ENCODE measurements around the gene PEX6. TPM values are rescaled to one million over a fixed set of nuclear protein-coding genes. Genes with fewer than 3 reads are reported as not detected.
A peak's percentile ranks its signal among the peaks of the same experiment; 100 is the strongest.

Gene PEX6
- polyA plus RNA-seq, 4 donors = 19.5 to 31.1 (median 24.2) TPM

- DNase-seq (ENCODE audit: low read depth in 4 of 4, low spot score in 2 of 4) = no peak
Observed at GRCh38 chr6:42937548-42938427, 41.2 kb downstream of the PEX6 start.

- no peak for DNase-seq (ENCODE audit: low read depth in 4 of 4, low spot score in 2 of 4)
Observed at GRCh38 chr6:42936398-42936797, 42.6 kb downstream of the PEX6 start.

GRCh38 chr6:42935322-42935721 lies 43.7 kb downstream of the PEX6 start:
- DNase-seq (ENCODE audit: low read depth in 4 of 4, low spot score in 2 of 4) = no peak

- no peak for DNase-seq (ENCODE audit: low read depth in 4 of 4, low spot score in 2 of 4)
Observed at GRCh38 chr6:42933205-42933604, 45.8 kb downstream of the PEX6 start.

GRCh38 chr6:42932412-42932811 lies 46.6 kb downstream of the PEX6 start:
- no peak for DNase-seq (ENCODE audit: low read depth in 4 of 4, low spot score in 2 of 4)

GRCh38 chr6:42929821-42930360 lies 49.1 kb downstream of the PEX6 start:
- peak in 3 of 4 donors; percentile 58 to 69 (median 66) for DNase-seq (ENCODE audit: low read depth in 4 of 4, low spot score in 2 of 4)

GRCh38 chr6:42928986-42929820 lies 49.8 kb downstream of the PEX6 start, which contains the start of gene CNPY3:
Gene CNPY3 (plus strand): TSS chr6:42929480. CDS start chr6:42929571, 91 bp downstream.
- peak; percentile 88 to 93 (median 90) for DNase-seq (ENCODE audit: low read depth in 4 of 4, low spot score in 2 of 4)

GRCh38 chr6:42925248-42925857 lies 53.6 kb downstream of the PEX6 start:
- DNase-seq (ENCODE audit: low read depth in 4 of 4, low spot score in 2 of 4) = no peak

GRCh38 chr6:42923666-42924065 lies 55.3 kb downstream of the PEX6 start:
- no peak for DNase-seq (ENCODE audit: low read depth in 4 of 4, low spot score in 2 of 4)

GRCh38 chr6:42921801-42922200 lies 57.2 kb downstream of the PEX6 start:
- no peak for DNase-seq (ENCODE audit: low read depth in 4 of 4, low spot score in 2 of 4)

- DNase-seq (ENCODE audit: low read depth in 4 of 4, low spot score in 2 of 4) = no peak
Observed at GRCh38 chr6:42916288-42916687, 62.7 kb downstream of the PEX6 start.

- no peak for DNase-seq (ENCODE audit: low read depth in 4 of 4, low spot score in 2 of 4)
Observed at GRCh38 chr6:42915732-42916131, 63.2 kb downstream of the PEX6 start, which contains the start of gene PTCRA. Gene PTCRA (plus strand): TSS chr6:42916053. CDS start chr6:42916070, 17 bp downstream.

- no peak for DNase-seq (ENCODE audit: low read depth in 4 of 4, low spot score in 2 of 4)
Observed at GRCh38 chr6:42914546-42914945, 64.4 kb downstream of the PEX6 start.

Other genes starting within 250 kb of the PEX6 start
- 10 to 100 TPM; 19.8 to 26.7 (median 23.9) TPM for gene TBCC, start 233.1 kb downstream of the PEX6 start, polyA plus RNA-seq (ENCODE audit: insufficient read length in 4 of 4)
- gene BICRAL, start 197.1 kb downstream of the PEX6 start, polyA plus RNA-seq (ENCODE audit: insufficient read length in 4 of 4) = 10 to 100 TPM; 13.3 to 16.5 (median 15.8) TPM
- gene RPL7L1, start 99.6 kb downstream of the PEX6 start, polyA plus RNA-seq (ENCODE audit: insufficient read length in 4 of 4) = 100 to 1,000 TPM in 3 of 4 donors, 10 to 100 TPM in 1; 97.6 to 127 (median 113) TPM
- gene PTCRA, start 63.1 kb downstream of the PEX6 start, polyA plus RNA-seq (ENCODE audit: insufficient read length in 4 of 4) = under 1 TPM; 0.27 to 0.47 (median 0.39) TPM
- 10 to 100 TPM; 59.5 to 71.6 (median 62.2) TPM for gene CNPY3, start 49.7 kb downstream of the PEX6 start, polyA plus RNA-seq (ENCODE audit: insufficient read length in 4 of 4)
- gene GNMT, start 18.4 kb downstream of the PEX6 start, polyA plus RNA-seq (ENCODE audit: insufficient read length in 4 of 4) = 1 to 10 TPM in 2 of 4 donors, under 1 TPM in 2; 0.79 to 2.6 (median 1.4) TPM
- gene PPP2R5D, start 5.4 kb upstream of the PEX6 start, polyA plus RNA-seq (ENCODE audit: insufficient read length in 4 of 4) = 10 to 100 TPM; 55.6 to 70.3 (median 64.6) TPM
- 100 to 1,000 TPM in 1 of 4 donors, 10 to 100 TPM in 3; 75.3 to 104 (median 87.6) TPM for gene MEA1, start 34.8 kb upstream of the PEX6 start, polyA plus RNA-seq (ENCODE audit: insufficient read length in 4 of 4)
- gene KLHDC3, start 35.1 kb upstream of the PEX6 start, polyA plus RNA-seq (ENCODE audit: insufficient read length in 4 of 4) = 100 to 1,000 TPM in 3 of 4 donors, 10 to 100 TPM in 1; 89.8 to 109 (median 102) TPM
- 10 to 100 TPM; 57.6 to 65.5 (median 58.1) TPM for gene RRP36, start 42.4 kb upstream of the PEX6 start, polyA plus RNA-seq (ENCODE audit: insufficient read length in 4 of 4)
- 10 to 100 TPM; 46.0 to 63.7 (median 52.2) TPM for gene CUL7, start 74.7 kb upstream of the PEX6 start, polyA plus RNA-seq (ENCODE audit: insufficient read length in 4 of 4)
- 10 to 100 TPM; 57.5 to 75.2 (median 67.6) TPM for gene MRPL2, start 80.3 kb upstream of the PEX6 start, polyA plus RNA-seq (ENCODE audit: insufficient read length in 4 of 4)
- 10 to 100 TPM; 50.0 to 80.0 (median 65.7) TPM for gene KLC4, start 80.5 kb upstream of the PEX6 start, polyA plus RNA-seq (ENCODE audit: insufficient read length in 4 of 4)
- 100 to 1,000 TPM; 230 to 296 (median 261) TPM for gene PTK7, start 97.1 kb upstream of the PEX6 start, polyA plus RNA-seq (ENCODE audit: insufficient read length in 4 of 4)
- 10 to 100 TPM; 26.7 to 36.1 (median 32.1) TPM for gene SRF, start 192.1 kb upstream of the PEX6 start, polyA plus RNA-seq (ENCODE audit: insufficient read length in 4 of 4)
- gene CUL9, start 203.0 kb upstream of the PEX6 start, polyA plus RNA-seq (ENCODE audit: insufficient read length in 4 of 4) = 10 to 100 TPM; 27.5 to 52.0 (median 39.8) TPM

Measured in left renal cortex interstitium (tissue), 4 donors.